ENCODE measurements around the gene MGAT5. TPM values are rescaled to one million over a fixed set of nuclear protein-coding genes. Genes with fewer than 3 reads are reported as not detected.

The MGAT5 gene
- total and polyA plus RNA-seq, 7 donors = 1.1 to 7.0 (median 2.1) TPM

DNA sequence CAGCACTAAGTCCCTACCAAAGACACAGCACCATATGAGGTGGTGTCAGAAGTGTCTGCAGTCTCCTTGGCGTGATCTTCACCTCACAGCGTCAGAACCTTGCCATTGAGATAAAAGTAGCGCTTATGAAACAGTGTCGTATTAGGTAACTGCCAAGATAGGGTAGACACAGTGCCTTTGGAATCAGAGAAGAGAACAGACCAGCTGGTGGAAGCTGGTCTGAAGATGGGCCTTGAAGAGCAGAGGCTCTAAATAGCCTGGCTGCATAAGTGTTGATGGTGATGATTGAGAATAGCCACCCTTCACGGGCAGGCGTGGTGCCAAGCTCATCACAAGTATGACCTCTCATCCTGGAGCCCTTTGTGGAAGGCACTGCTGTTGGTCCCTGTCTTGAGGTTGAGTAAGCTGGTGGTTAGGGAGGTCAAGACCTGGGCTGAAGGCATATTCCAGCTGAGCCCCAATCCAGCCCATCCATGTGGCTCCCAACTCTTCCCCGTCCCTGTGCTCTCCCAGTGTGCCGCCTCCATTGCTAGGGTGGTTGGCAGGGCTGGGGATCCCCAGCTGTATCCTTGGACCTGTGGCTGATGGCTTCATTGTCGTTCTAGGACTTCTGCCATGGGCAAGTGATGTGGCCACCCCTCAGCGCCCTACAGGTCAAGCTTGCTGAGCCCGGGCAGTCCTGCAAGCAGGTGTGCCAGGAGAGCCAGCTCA is 187.4 kb downstream of the MGAT5 start:
- no peaks in the 10 kb centered on the region for H3K27me3 ChIP-seq (ENCODE audit: insufficient read depth in 3 of 3, low read length in 2 of 3)
- intact Hi-C loops (cut with DNase I) = no loop called here
- no peaks in the 10 kb centered on the region for H3K4me1 ChIP-seq
- TF ChIP-seq, protein P1, sequence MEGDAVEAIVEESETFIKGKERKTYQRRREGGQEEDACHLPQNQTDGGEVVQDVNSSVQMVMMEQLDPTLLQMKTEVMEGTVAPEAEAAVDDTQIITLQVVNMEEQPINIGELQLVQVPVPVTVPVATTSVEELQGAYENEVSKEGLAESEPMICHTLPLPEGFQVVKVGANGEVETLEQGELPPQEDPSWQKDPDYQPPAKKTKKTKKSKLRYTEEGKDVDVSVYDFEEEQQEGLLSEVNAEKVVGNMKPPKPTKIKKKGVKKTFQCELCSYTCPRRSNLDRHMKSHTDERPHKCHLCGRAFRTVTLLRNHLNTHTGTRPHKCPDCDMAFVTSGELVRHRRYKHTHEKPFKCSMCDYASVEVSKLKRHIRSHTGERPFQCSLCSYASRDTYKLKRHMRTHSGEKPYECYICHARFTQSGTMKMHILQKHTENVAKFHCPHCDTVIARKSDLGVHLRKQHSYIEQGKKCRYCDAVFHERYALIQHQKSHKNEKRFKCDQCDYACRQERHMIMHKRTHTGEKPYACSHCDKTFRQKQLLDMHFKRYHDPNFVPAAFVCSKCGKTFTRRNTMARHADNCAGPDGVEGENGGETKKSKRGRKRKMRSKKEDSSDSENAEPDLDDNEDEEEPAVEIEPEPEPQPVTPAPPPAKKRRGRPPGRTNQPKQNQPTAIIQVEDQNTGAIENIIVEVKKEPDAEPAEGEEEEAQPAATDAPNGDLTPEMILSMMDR (IDR thresholded peaks at IDR 0.05) = no peak
- no peaks in the 10 kb centered on the region for H3K9me3 ChIP-seq
- no peak overlapping the region for H3K4me3 ChIP-seq
- no peak for DNase-seq
- no peaks in the 10 kb centered on the region for H3K36me3 ChIP-seq (ENCODE audit: insufficient read depth in 1 of 2, low read depth in 1 of 2)
- 95 to 97% (median 96%) methylated on average over 11 of the region's 11 CpGs for WGBS, 3 donors
- H3K27ac ChIP-seq = no peak overlapping the region
- ATAC-seq = no peak

DNA sequence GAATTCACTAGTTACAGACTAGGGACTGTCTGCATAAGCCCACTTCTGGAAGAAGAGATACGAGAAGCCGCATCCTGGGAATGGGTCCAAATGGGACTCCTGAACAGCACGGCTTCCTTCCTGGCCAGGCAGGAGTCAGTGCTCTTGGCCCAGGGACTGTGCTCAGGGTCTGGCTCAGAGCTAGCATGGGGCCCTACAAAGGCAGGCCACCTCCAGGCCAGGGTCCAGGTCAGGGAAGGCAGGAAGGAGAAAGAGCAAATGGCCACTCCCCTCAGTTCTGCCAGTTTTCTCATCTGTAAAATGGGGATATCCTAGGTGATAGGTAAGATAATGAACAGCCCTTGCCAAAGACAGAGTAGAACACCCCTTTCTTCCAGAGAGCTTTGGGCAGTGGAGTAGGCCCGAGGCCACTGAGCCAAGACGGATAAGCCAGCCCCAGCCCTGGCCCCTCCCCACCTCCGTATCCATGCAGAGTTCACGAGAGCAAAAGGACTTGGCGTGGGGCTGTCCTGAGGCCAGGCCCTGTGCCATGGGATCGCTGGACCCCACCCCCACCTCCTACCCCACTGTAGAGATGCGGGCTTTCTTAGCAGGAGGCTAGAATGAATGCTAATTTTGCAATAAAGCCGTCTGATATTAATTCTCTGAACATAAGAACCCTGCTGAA is 190.1 kb downstream of the MGAT5 start:
- no peaks in the 10 kb centered on the region for H3K27me3 ChIP-seq (ENCODE audit: insufficient read depth in 3 of 3, low read length in 2 of 3)
- DNase-seq = no peak
- no peak overlapping the region for H3K4me3 ChIP-seq
- no peak overlapping the region for H3K27ac ChIP-seq
- 75 to 81% (median 80%) methylated on average over 11 of the region's 11 CpGs for WGBS, 3 donors
- TF ChIP-seq, protein P1 (IDR thresholded peaks at IDR 0.05) = no peak
- intact Hi-C loops (cut with DNase I) = no loop called here
- H3K36me3 ChIP-seq (ENCODE audit: insufficient read depth in 1 of 2, low read depth in 1 of 2) = no peaks in the 10 kb centered on the region
- no peaks in the 10 kb centered on the region for H3K9me3 ChIP-seq
- ATAC-seq = no peak
- H3K4me1 ChIP-seq = no peaks in the 10 kb centered on the region

DNA sequence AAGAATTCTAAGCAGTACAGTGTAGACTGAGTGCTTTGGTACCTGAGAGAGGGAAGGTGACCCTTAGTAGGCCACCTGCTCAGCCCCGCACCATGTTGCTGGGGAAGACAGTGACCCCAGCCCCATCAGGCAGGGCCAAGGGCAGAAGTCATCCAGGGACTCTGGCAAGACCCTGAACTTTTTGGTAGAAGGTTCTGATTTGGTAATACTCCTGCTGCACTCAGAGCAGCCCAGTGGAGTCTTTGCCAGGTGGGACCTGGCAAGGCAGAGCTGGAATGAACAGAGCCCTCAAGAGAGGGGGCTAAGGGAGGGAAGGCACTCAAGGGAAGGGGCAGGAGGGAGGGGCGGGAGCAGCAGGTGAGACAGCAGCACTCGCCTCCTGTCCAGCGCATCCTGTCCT is 191.2 kb downstream of the MGAT5 start:
- H3K36me3 ChIP-seq (ENCODE audit: insufficient read depth in 1 of 2, low read depth in 1 of 2) = no peaks in the 10 kb centered on the region
- ATAC-seq (no peak), DNase-seq (no peak)

DNA sequence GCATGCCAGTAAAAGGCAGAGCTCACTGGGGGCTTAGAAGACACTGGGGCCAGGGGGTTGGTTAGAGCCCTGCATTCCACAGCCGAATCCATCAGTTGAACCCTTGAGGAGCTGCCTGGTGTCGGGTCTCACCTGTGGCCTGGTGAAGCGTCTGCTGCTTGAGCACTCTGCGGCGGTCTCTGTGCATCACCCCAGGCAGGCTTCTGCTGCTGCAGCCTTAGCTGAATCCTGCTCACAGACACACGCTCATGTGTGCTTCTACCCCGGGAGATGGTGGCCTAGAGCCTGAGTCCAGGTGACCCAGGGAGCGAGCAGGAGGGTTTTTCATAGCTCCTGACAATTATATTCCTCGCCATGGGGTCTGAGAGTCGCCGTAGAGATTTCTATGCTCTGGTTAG is 192.1 kb downstream of the MGAT5 start:
- no peaks in the 10 kb centered on the region for H3K4me1 ChIP-seq
- 61 to 75% (median 63%) methylated on average over 11 of the region's 11 CpGs for WGBS, 3 donors
- H3K27ac ChIP-seq = no peak overlapping the region
- no peak for DNase-seq
- no peak overlapping the region for H3K4me3 ChIP-seq
- TF ChIP-seq, protein P1 (IDR thresholded peaks at IDR 0.05) = no peak
- no peaks in the 10 kb centered on the region for H3K9me3 ChIP-seq
- intact Hi-C loops (cut with DNase I) = no loop called here
- no peak for ATAC-seq
- H3K27me3 ChIP-seq (ENCODE audit: insufficient read depth in 3 of 3, low read length in 2 of 3) = no peaks in the 10 kb centered on the region
- H3K36me3 ChIP-seq (ENCODE audit: insufficient read depth in 1 of 2, low read depth in 1 of 2) = no peaks in the 10 kb centered on the region

More for the DNA sequence above, 191.2 kb downstream of the MGAT5 start:
- Histone ChIP-seq H3K9me3 (no peaks in the 10 kb centered on the region), H3K4me3 (no peak overlapping the region), H3K4me1 (no peaks in the 10 kb centered on the region), H3K27me3 (ENCODE audit: insufficient read depth in 3 of 3, low read length in 2 of 3) (no peaks in the 10 kb centered on the region), H3K27ac (no peak overlapping the region)
- intact Hi-C loops (cut with DNase I) = no loop called here
- TF ChIP-seq, protein P1 (IDR thresholded peaks at IDR 0.05) = no peak
- WGBS, 3 donors = 97 to 100% (median 98%) methylated on average over 4 of the region's 4 CpGs

Data from psoas muscle (tissue), 8 donors.